Adrenal gland (tissue), 12 donors: ENCODE results near the gene ABCC5. TPM values are rescaled to one million over a fixed set of nuclear protein-coding genes. Genes with fewer than 3 reads are reported as not detected.

Experiments used
- DNase-seq, 7 donors: peaks; one replicate each; pipeline ENCODE4 v3.0.0-alpha.2; 2019 to 2020
- H3K27ac ChIP-seq, 5 donors: fragments of 200-600 bp; sonication (generic) in 4 of 5; 1 replicate in 3 of 5; 2 replicates in 2 of 5; pipeline versions ENCODE4 v1.5.1 to v1.8.0; 2016 to 2020; ENCODE audit warnings: mild to moderate bottlenecking in 1 of 5
- H3K27me3 ChIP-seq: fragments of 200-600 bp; 2 replicates; pipeline ENCODE4 v1.8.0; 2021
- H3K36me3 ChIP-seq, 2 donors: fragments of 200-600 bp; replicated peaks in 1 of 2; 1 replicate in 1 of 2; 2 replicates in 1 of 2; pipeline versions ENCODE4 v1.5.1 to v1.8.0; 2018 to 2022
- H3K4me1 ChIP-seq, 2 donors: fragments of 200-600 bp; replicated peaks in 1 of 2; 1 replicate in 1 of 2; 2 replicates in 1 of 2; pipeline versions ENCODE4 v1.5.1 to v1.8.0; 2018 to 2021
- H3K4me3 ChIP-seq, 4 donors: fragments of 200-600 bp; sonication (generic) in 3 of 4; one replicate each; pipeline ENCODE4 v1.5.1; 2016 to 2018
- H3K9me3 ChIP-seq, 3 donors: fragments of 200-600 bp; sonication (generic) in 1 of 3; replicated peaks in 1 of 3; 1 replicate in 2 of 3; 2 replicates in 1 of 3; pipeline versions ENCODE4 v1.5.1 to v1.8.0; 2016 to 2021
- POLR2A ChIP-seq, 2 donors: fragments of 450-650 bp; IDR thresholded peaks; one replicate each; pipeline ENCODE4 v1.6.1; 2017; ENCODE audit warnings: antibody characterized with exemption in 2 of 2, mild to moderate bottlenecking in 2 of 2, moderate library complexity in 1 of 2
- WGBS, 4 donors: extraction: QIAGEN DNeasy Blood & Tissue Kit in 2 of 4; methylation state at CpG; one replicate each; pipeline versions ENCODE4 v1.1.5 to v1.1.7; 2013 to 2017; 5-methylcytosine and 5-hydroxymethylcytosine counted together
- intact Hi-C, 2 donors: fragments of 100-400 bp; cut with DNase I; formaldehyde crosslinking; loops; one replicate each; pipeline versions ENCODE4 v1.14.1 to v1.15.0; 2022 to 2023
- polyA plus RNA-seq, 3 donors: library from polyadenylated mRNA; stranded (reverse); fragments of 200-250 nt in 2 of 3; fragments of 350-450 nt in 1 of 3; fragmentation: Illumina TruSeq in 1 of 3; extraction: RNeasy Lipid Tissue Mini Kit (QIAGEN cat#74804) in 1 of 3; gene quantifications; one replicate each; pipeline ENCODE4 v1.2.3, GENCODE V29; 2013 to 2014
- total RNA-seq, 9 donors: library from RNA; depleted of rRNA in 4 of 9; stranded (reverse); fragments of >200 nt in 4 of 9; fragments of 120-200 nt in 1 of 9; fragmentation: NEBNext Ultra II Directional in 1 of 9; extraction: Animal tissue kit (Norgen Biotek cat#: 25700) in 1 of 9; gene quantifications; one replicate each; pipeline versions ENCODE4 v1.1.0 to v1.2.4, GENCODE V29; 2013 to 2023
- TF ChIP-seq, protein P1 (sequence below), 6 experiments: fragments of 450-650 bp in 4 of 6; fragments of 200-600 bp in 2 of 6; sonication (generic) in 1 of 6; IDR thresholded peaks; 1 replicate in 5 of 6; 2 replicates in 1 of 6; pipeline versions ENCODE4 v1.5.1 to v1.8.0; 2016 to 2021; ENCODE audit warnings: antibody characterized with exemption in 6 of 6, mild to moderate bottlenecking in 2 of 6, moderate library complexity in 1 of 6
- donor health status: healthy with polysubstance abuse.
- donor health status: Bipolar disorder and iron deficiency.
- donor health status: DM: yes; HTN: yes; CAD: no.
- donor health status: DM: no; HTN: no; CAD: no.
- donor health status: DM: no; HTN: no; CAD: no.
- donor health status: DM: yes; HTN: yes; CAD: no.

Gene ABCC5
- total and polyA plus RNA-seq, 12 donors = 11.4 to 53.9 (median 25.0) TPM

DNA sequence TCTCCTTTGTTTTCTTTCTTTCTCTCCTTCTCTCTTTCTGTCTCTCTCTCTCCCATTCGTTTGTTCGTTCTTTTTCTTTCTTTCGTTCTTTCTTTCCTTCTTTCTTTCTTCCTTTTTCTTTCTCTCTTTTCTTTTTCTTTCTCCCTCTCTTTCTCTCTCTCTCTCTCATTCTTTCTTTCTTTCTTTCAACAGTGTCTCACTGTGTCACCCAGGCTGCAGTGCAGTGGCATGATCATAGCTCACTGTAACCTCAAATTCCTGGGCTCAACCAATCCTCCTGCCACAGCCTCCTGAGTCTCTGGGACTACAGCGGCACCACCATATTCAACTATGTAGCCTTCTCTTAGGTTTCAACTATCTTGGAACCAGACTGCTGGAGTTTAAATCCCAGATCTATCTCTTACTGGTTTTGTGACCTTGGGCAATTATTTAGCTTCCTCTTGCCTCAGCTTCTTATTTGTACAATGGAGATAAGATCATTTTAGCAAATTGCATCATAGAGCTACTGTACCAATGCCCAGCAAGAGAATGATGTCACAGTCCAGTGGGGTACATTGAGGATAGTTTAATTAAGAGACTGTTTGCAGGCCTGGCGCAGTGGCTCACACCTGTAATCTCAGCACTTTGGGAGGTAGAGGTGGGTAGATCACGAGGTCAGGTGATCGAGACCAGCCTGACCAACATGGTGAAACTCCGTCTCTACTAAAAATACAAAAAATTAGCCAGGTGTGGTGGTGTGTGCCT, 105.7 kb downstream of the ABCC5 start:
- H3K4me1 ChIP-seq = no peaks in the 10 kb centered on the region
- DNase-seq = no peak
- no peak overlapping the region for H3K27ac ChIP-seq
- intact Hi-C loops = no loop called here
- H3K36me3 ChIP-seq = no peaks in the 10 kb centered on the region
- no peak overlapping the region for H3K4me3 ChIP-seq
- no peaks in the 10 kb centered on the region for H3K27me3 ChIP-seq
- 80 to 94% (median 86%) methylated on average over 8 of the region's 8 CpGs for WGBS, 4 donors
- no peak for TF ChIP-seq POLR2A (IDR thresholded peaks at IDR 0.05)
- TF ChIP-seq, protein P1, sequence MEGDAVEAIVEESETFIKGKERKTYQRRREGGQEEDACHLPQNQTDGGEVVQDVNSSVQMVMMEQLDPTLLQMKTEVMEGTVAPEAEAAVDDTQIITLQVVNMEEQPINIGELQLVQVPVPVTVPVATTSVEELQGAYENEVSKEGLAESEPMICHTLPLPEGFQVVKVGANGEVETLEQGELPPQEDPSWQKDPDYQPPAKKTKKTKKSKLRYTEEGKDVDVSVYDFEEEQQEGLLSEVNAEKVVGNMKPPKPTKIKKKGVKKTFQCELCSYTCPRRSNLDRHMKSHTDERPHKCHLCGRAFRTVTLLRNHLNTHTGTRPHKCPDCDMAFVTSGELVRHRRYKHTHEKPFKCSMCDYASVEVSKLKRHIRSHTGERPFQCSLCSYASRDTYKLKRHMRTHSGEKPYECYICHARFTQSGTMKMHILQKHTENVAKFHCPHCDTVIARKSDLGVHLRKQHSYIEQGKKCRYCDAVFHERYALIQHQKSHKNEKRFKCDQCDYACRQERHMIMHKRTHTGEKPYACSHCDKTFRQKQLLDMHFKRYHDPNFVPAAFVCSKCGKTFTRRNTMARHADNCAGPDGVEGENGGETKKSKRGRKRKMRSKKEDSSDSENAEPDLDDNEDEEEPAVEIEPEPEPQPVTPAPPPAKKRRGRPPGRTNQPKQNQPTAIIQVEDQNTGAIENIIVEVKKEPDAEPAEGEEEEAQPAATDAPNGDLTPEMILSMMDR (IDR thresholded peaks at IDR 0.05) = no peak
- H3K9me3 ChIP-seq = no peaks in the 10 kb centered on the region

DNA sequence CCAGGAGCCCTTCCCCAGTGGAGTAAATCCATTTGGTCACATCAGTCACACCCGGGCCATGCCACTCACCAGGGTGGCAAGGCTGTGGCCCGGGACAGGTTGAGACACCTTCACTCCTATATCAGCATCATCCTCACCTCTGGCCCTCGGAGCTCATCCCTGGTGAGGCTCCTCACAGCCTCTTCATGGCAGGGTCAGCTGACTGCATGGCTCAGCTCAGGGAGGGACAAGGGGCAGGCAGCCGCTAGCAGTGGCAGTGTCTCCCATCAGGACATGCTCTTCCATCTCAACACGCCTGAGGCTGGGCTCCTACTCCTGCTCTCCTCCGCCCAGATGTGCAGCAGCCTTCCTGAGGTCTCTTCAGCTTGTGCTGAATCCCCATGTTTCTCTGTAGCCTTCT, 106.6 kb downstream of the ABCC5 start:
- Histone ChIP-seq H3K27me3 (no peaks in the 10 kb centered on the region), H3K27ac (no peak overlapping the region), H3K4me3 (no peak overlapping the region), H3K36me3 (no peaks in the 10 kb centered on the region), H3K9me3 (no peaks in the 10 kb centered on the region), H3K4me1 (no peaks in the 10 kb centered on the region)
- DNase-seq = no peak
- no peak for TF ChIP-seq POLR2A (IDR thresholded peaks at IDR 0.05)
- TF ChIP-seq, protein P1 (IDR thresholded peaks at IDR 0.05) = no peak
- 80 to 89% (median 86%) methylated on average over 5 to 6 of the region's 6 CpGs for WGBS, 4 donors
- intact Hi-C loops = no loop called here

- no peaks in the 10 kb centered on the region for H3K4me1 ChIP-seq
- H3K27me3 ChIP-seq = no peaks in the 10 kb centered on the region
- no peak for DNase-seq
- TF ChIP-seq POLR2A (IDR thresholded peaks at IDR 0.05) = no peak
- TF ChIP-seq, protein P1 (IDR thresholded peaks at IDR 0.05) = no peak
- intact Hi-C loops = no loop called here
- no peak overlapping the region for H3K27ac ChIP-seq
- no peaks in the 10 kb centered on the region for H3K36me3 ChIP-seq
- no peak overlapping the region for H3K4me3 ChIP-seq
- WGBS, 4 donors = 85 to 92% (median 86%) methylated on average over 2 to 14 of the region's 14 CpGs
- no peaks in the 10 kb centered on the region for H3K9me3 ChIP-seq
Observed at GRCh38 chr3:183909030-183909600, 108.6 kb downstream of the ABCC5 start.

DNA sequence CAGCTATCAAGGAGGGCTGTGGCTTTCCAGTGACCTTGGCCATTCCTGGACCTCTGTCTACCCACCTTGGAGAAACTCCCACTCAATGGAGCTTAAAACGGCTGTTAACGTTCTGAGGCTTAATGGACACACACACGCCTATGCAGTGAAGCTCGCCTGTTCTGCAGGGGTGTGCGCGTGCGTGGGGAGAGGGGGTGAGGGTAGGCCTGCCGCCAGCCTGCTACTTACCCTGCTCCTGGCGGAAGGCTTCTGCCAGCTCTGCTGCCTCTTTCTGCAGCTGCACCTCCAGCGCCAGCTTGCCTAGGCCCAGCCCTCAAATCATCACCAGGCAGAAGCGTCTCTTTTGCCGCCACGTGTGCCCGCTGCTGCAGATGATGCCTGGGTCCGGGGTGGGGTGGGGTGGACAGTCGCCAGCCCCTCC, 109.8 kb downstream of the ABCC5 start:
- no peak for TF ChIP-seq POLR2A (IDR thresholded peaks at IDR 0.05)
- TF ChIP-seq, protein P1 (IDR thresholded peaks at IDR 0.05) = no peak
- DNase-seq = no peak
- 72 to 84% (median 79%) methylated on average over 10 to 16 of the region's 16 CpGs for WGBS, 4 donors
- Histone ChIP-seq H3K4me3 (no peak overlapping the region), H3K27ac (no peak overlapping the region), H3K4me1 (no peaks in the 10 kb centered on the region), H3K9me3 (no peaks in the 10 kb centered on the region), H3K36me3 (no peaks in the 10 kb centered on the region), H3K27me3 (no peaks in the 10 kb centered on the region)
- intact Hi-C loops = no loop called here
